K562 (cell line): ENCODE results near the gene CSAD. TPM values are rescaled to one million over a fixed set of nuclear protein-coding genes. Genes with fewer than 3 reads are reported as not detected.

Experiments used
- ADNP ChIP-seq: fragments of 200-800 bp; sonication (Bioruptor generic); IDR thresholded peaks from 2 replicates; pipeline ENCODE4 v1.6.1; 2016; ENCODE audit warnings: missing genetic modification characterization, missing compliant biosample characterization
- BCLAF1 ChIP-seq, 2 experiments: fragments of 450-650 bp in 1 of 2; IDR thresholded peaks; 2 replicates each; pipeline ENCODE4 v1.6.1; 2011 to 2017; ENCODE audit warnings: low read depth in 2 of 2, antibody characterized with exemption in 1 of 2, borderline replicate concordance in 1 of 2, low read length in 1 of 2, mild to moderate bottlenecking in 1 of 2, mixed read lengths in 1 of 2; ENCODE audit not compliant: control insufficient read depth in 1 of 2
- HNRNPL ChIP-seq: fragments of 200-400 bp; formaldehyde crosslinking; IDR thresholded peaks from 2 replicates; pipeline ENCODE4 v1.6.1; 2017; ENCODE audit warnings: low read depth, mild to moderate bottlenecking, low read length
- NR1H2 ChIP-seq: sonication (generic); formaldehyde crosslinking; IDR thresholded peaks from 2 replicates; pipeline ENCODE4 v1.4.0; 2020; ENCODE audit warnings: mild to moderate bottlenecking, missing genetic modification reagents
- NR3C1 ChIP-seq: sonication (generic); formaldehyde crosslinking; IDR thresholded peaks from 2 replicates; pipeline ENCODE4 v1.8.1; 2022; ENCODE audit warnings: missing genetic modification reagents
- PHB2 ChIP-seq: fragments of 450-650 bp; IDR thresholded peaks from 2 replicates; pipeline ENCODE4 v1.6.1; 2017; ENCODE audit warnings: low read depth
- RB1 ChIP-seq: fragments of 450-650 bp; IDR thresholded peaks from 2 replicates; pipeline ENCODE4 v1.6.1; 2017; ENCODE audit warnings: low read depth, mild to moderate bottlenecking
- SAFB2 ChIP-seq: fragments of 200-400 bp; formaldehyde crosslinking; IDR thresholded peaks from 2 replicates; pipeline ENCODE4 v1.6.1; 2018; ENCODE audit warnings: borderline replicate concordance, low read length, low read depth, moderate library complexity; ENCODE audit not compliant: severe bottlenecking
- SMAD3 ChIP-seq: fragments of 450-650 bp; formaldehyde crosslinking; conservative IDR thresholded peaks from 2 replicates; pipeline ENCODE4 v1.4.0; 2020; ENCODE audit warnings: mild to moderate bottlenecking
- TRIM25 ChIP-seq: fragments of 450-650 bp; IDR thresholded peaks from 2 replicates; pipeline ENCODE4 v1.7.0; 2016; ENCODE audit warnings: borderline replicate concordance
- U2AF2 ChIP-seq: fragments of 200-400 bp; formaldehyde crosslinking; optimal IDR thresholded peaks from 2 replicates; pipeline ENCODE3; 2017; ENCODE audit warnings: low read depth, mild to moderate bottlenecking, low read length
- ZBTB5 ChIP-seq: fragments of 450-650 bp; IDR thresholded peaks from 2 replicates; pipeline ENCODE4 v1.6.1; 2017; ENCODE audit warnings: antibody characterized with exemption
- ZC3H11A ChIP-seq: IDR thresholded peaks from 2 replicates; pipeline ENCODE4 v1.6.1; 2012; ENCODE audit warnings: low read depth, low read length, improper control_type of control experiment
- ZNF274 ChIP-seq: IDR thresholded peaks from 2 replicates; pipeline ENCODE4 v1.6.1; 2011; ENCODE audit warnings: low read depth, mild to moderate bottlenecking, low read length, moderate library complexity, borderline replicate concordance
- ZNF398 ChIP-seq: fragments of 250-450 bp; sonication (Bioruptor Pico); IDR thresholded peaks from 2 replicates; pipeline ENCODE4 v1.8.0; 2021; ENCODE audit warnings: moderate library complexity, mild to moderate bottlenecking, inconsistent platforms
- ZNF584 ChIP-seq: fragments of 200-800 bp; sonication (Bioruptor generic); IDR thresholded peaks from 2 replicates; pipeline ENCODE4 v1.6.1; 2016; ENCODE audit warnings: low read depth, mild to moderate bottlenecking, missing genetic modification characterization, missing compliant biosample characterization
- ZNF668 ChIP-seq: fragments of 250-450 bp; sonication (Bioruptor Pico); IDR thresholded peaks from 2 replicates; pipeline ENCODE4 v1.8.0; 2022; ENCODE audit warnings: mild to moderate bottlenecking, inconsistent platforms
- polyA plus RNA-seq, 8 experiments: library from polyadenylated mRNA; depleted of rRNA in 4 of 8; stranded (reverse) in 5 of 8; unstranded in 3 of 8; fragments of >200 nt; fragmentation: Nextera tagmentation in 2 of 8; fragmentation: Illumina TruSeq in 1 of 8; extraction: Ambion mirVana in 2 of 8; extraction: Trizol in 1 of 8; gene quantifications; 2 replicates each; pipeline versions ENCODE4 v1.2.1 to v1.2.3, GENCODE V29; 2011 to 2014; ENCODE audit warnings: inconsistent platforms in 1 of 8, missing spikeins in 1 of 8
- total RNA-seq, 7 experiments: library from RNA; depleted of rRNA in 6 of 7; stranded (reverse); fragments of >200 nt in 6 of 7; fragmentation: Illumina TruSeq in 2 of 7; extraction: Trizol in 2 of 7; gene quantifications; 2 replicates each; pipeline versions ENCODE4 v1.2.1 to v1.2.3, GENCODE V29; 2011 to 2021; ENCODE audit warnings: low replicate concordance in 1 of 7

The CSAD gene
- total and polyA plus RNA-seq, 9 of the 15 experiments (the other 6 are each of a cell fraction or from before 2014, with no cell fraction given) = 1.8 to 19.6 (median 8.1) TPM

- TF ChIP-seq ZNF398 (CRISPR knock-in tag) = no peak
- no peak for TF ChIP-seq U2AF2
- no peak for TF ChIP-seq ZNF584
- TF ChIP-seq SAFB2 = no peak
- no peak for TF ChIP-seq ZBTB5
- no peak for TF ChIP-seq NR1H2 (CRISPR knock-in tag)
- no peak for TF ChIP-seq ZNF274
- TF ChIP-seq RB1 = peak; percentile 74
- no peak for TF ChIP-seq ZC3H11A
- TF ChIP-seq HNRNPL = peak; percentile 82; the same call in 1 of the 2 replicates
- TF ChIP-seq BCLAF1 (IDR thresholded peaks at IDR 0.05; ENCODE audit: borderline replicate concordance in 1 of 2, control insufficient read depth in 1 of 2, low read depth in 2 of 2, low read length in 1 of 2) = no peak; a peak in 1 of 4 replicates
- TF ChIP-seq ADNP (tag) = no peak
- no peak for TF ChIP-seq ZNF668 (CRISPR knock-in tag)
- no peak for TF ChIP-seq NR3C1
- 0 out of 2 replicates have a peak, but pooled peaks have one; percentile 6 for TF ChIP-seq SMAD3 (CRISPR knock-in tag)
- TF ChIP-seq TRIM25 = no peak
- no peak for TF ChIP-seq PHB2
Observed at GRCh38 chr12:53180220-53180930, at the start of gene CSAD, which contains the start of gene ZNF740 (continued).
